Stimulated activated CD8-positive, alpha-beta memory T cell treated with anti-CD3 and anti-CD28 coated beads, Interleukin-12 subunit alpha, Interleukin-12 subunit beta, amount 100 ng/mL, for 4 hours (primary cell): Measurements from ENCODE around the gene ZNF618.

ENCODE experiments used
- DNase-seq: peaks from one replicate; pipeline ENCODE4 v3.0.0-alpha.2; 2020; ENCODE audit warnings: low read depth

ZNF618 gene

GRCh38 chr9:114061292-114061691, 185.2 kb downstream of the ZNF618 start:
- no peak for DNase-seq

GRCh38 chr9:114061830-114062474, 185.8 kb downstream of the ZNF618 start:
- DNase-seq, result no peak

GRCh38 chr9:114065304-114065703, 189.2 kb downstream of the ZNF618 start:
- no peak for DNase-seq

GRCh38 chr9:114069476-114070187, 193.5 kb downstream of the ZNF618 start:
- no peak for DNase-seq

GRCh38 chr9:114070188-114071103, 194.3 kb downstream of the ZNF618 start:
- no peak for DNase-seq

- DNase-seq, result no peak
These were observed 195.2 kb downstream of the ZNF618 start for GRCh38 chr9:114071197-114071795.

- DNase-seq, result no peak
These were observed 196.4 kb downstream of the ZNF618 start for GRCh38 chr9:114072184-114073140.

GRCh38 chr9:114075602-114076001, 199.5 kb downstream of the ZNF618 start:
- no peak for DNase-seq

- no peak for DNase-seq
These were observed 200.4 kb downstream of the ZNF618 start for GRCh38 chr9:114076237-114077161.

GRCh38 chr9:114077162-114077837, 201.2 kb downstream of the ZNF618 start:
- no peak for DNase-seq

GRCh38 chr9:114078021-114078780, 202.1 kb downstream of the ZNF618 start, which contains the start of gene AMBP:
AMBP (minus strand) TSS chr9:114078300; CDS start chr9:114078209, 91 bp downstream.
- DNase-seq, result no peak

- no peak for DNase-seq
These were observed 202.7 kb downstream of the ZNF618 start for GRCh38 chr9:114078781-114079156.

GRCh38 chr9:114080195-114080772, 204.2 kb downstream of the ZNF618 start:
- DNase-seq, result no peak

GRCh38 chr9:114080773-114081440, 204.8 kb downstream of the ZNF618 start:
- no peak for DNase-seq

- DNase-seq, result no peak
These were observed 205.4 kb downstream of the ZNF618 start for GRCh38 chr9:114081441-114082016.

GRCh38 chr9:114082017-114082762, 206.1 kb downstream of the ZNF618 start:
- peak; percentile 35 for DNase-seq
